ENCODE data around the gene SPOP.

DNA sequence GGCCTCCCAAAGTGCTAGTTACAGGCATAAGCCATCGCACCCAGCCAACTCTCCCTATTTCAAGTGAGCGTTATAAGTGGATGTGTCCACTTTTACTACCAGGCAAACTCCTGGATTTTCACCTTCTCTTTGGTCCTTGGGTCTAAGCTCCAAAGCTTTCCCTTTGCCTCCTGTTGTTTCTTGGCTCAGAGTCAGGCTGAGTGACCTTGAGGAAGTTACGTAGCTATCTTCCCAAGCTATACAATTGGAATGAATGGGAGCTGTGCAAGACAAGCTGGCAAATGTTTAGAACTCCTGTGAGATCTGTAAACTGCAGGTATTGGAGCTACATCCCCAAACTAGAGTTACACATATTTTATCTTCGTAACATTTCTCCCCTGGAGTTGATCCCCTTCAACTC, 81.9 kb downstream of the SPOP start:
- TF ChIP-seq POLR2A (IDR thresholded peaks at IDR 0.05; ENCODE audit: low read depth, low read length) (no peak), TAF1 (IDR thresholded peaks at IDR 0.05; ENCODE audit: borderline replicate concordance, low read depth, low read length) (no peak), POLR2AphosphoS5 (IDR thresholded peaks at IDR 0.05; ENCODE audit: low read depth, low read length) (no peak)

Data from GM12892 (cell line).